ENCODE results near the gene ECE1.

The ECE1 gene

DNA sequence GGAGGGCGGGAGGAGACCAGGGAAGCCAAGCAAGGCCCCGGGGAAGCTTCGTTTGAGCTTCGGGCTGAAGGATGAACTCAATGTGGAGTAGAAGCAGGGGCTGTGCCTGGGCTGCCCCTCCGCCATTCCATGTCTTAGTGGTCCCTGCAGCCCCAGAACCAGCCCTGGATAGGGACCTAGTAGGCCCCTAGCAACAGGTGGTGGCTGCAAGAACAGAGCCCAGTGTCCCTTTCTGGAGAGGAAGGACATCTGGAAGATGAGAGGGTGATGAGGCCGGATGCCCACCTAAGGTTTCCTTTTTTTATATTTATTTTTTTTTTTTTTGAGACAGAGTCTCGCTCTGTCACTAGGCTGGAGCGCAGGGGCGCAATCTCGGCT is 27.2 kb downstream of the ECE1 start:
- TF ChIP-seq, protein P1, sequence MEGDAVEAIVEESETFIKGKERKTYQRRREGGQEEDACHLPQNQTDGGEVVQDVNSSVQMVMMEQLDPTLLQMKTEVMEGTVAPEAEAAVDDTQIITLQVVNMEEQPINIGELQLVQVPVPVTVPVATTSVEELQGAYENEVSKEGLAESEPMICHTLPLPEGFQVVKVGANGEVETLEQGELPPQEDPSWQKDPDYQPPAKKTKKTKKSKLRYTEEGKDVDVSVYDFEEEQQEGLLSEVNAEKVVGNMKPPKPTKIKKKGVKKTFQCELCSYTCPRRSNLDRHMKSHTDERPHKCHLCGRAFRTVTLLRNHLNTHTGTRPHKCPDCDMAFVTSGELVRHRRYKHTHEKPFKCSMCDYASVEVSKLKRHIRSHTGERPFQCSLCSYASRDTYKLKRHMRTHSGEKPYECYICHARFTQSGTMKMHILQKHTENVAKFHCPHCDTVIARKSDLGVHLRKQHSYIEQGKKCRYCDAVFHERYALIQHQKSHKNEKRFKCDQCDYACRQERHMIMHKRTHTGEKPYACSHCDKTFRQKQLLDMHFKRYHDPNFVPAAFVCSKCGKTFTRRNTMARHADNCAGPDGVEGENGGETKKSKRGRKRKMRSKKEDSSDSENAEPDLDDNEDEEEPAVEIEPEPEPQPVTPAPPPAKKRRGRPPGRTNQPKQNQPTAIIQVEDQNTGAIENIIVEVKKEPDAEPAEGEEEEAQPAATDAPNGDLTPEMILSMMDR (IDR thresholded peaks at IDR 0.05; ENCODE audit: low read depth, low read length): no peak
- DNase-seq (ENCODE audit: low read depth in 2 of 2): no peak
- H3K4me3 ChIP-seq (replicated peaks in 1 of 2; ENCODE audit: low read depth in 2 of 2, low read length in 2 of 2): no peak overlapping the region

DNA sequence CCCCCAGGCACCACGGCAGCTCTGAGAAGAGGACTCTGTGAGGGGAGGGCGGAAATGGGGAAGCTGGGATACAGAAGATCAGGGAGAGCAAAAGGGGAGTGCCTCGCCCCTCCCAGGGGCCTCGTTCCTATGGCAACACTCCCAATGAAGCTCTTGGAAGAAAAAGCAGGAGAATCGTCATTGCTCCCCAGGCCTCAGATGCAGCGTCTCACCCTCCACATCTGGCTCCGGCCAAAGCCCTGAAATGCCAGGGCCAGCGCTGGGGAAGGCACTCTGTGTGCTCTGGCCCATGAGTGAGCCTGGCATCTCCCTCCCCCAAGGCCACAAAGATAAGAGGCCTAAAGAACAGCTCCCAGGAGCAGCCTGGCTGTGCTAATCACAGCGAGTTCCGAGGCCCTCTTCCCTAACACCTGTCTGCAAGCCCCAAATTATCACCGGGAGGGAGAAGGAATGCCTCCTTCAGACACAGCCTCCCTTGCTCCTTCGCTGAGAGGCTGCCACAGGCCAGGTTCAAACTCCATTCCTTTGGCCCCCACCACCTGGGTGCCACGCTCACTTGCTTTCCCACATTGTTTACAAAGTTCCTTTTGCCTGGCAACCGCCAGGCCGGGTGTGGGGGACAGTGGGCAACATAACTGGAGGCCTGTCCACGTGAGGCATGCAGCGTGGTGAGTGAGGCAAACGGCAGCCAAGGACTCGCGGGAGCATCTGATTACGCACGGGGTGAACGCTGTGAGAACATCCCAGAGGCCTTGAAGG is 27.8 kb downstream of the ECE1 start:
- TF ChIP-seq, protein P1 (IDR thresholded peaks at IDR 0.05; ENCODE audit: low read depth, low read length): no peak
- DNase-seq (ENCODE audit: low read depth in 2 of 2): peak; percentile 95 to 96
- H3K4me3 ChIP-seq (replicated peaks in 1 of 2; ENCODE audit: low read depth in 2 of 2, low read length in 2 of 2): peak overlapping the region in 1 of 2 donors; percentile 28

- H3K4me3 ChIP-seq (replicated peaks in 1 of 2; ENCODE audit: low read depth in 2 of 2, low read length in 2 of 2): peak overlapping the region in 1 of 2 donors; percentile 28
- TF ChIP-seq, protein P1 (IDR thresholded peaks at IDR 0.05; ENCODE audit: low read depth, low read length): no peak
- peak; percentile 95 to 98 for DNase-seq (ENCODE audit: low read depth in 2 of 2)
These were observed 28.5 kb downstream of the ECE1 start for GRCh38 chr1:21261551-21262292.

GRCh38 chr1:21260405-21261125 is 29.7 kb downstream of the ECE1 start:
- TF ChIP-seq, protein P1 (IDR thresholded peaks at IDR 0.05; ENCODE audit: low read depth, low read length): no peak
- no peak for DNase-seq (ENCODE audit: low read depth in 2 of 2)
- peak overlapping the region in 1 of 2 donors; percentile 21 for H3K4me3 ChIP-seq (replicated peaks in 1 of 2; ENCODE audit: low read depth in 2 of 2, low read length in 2 of 2)

DNA sequence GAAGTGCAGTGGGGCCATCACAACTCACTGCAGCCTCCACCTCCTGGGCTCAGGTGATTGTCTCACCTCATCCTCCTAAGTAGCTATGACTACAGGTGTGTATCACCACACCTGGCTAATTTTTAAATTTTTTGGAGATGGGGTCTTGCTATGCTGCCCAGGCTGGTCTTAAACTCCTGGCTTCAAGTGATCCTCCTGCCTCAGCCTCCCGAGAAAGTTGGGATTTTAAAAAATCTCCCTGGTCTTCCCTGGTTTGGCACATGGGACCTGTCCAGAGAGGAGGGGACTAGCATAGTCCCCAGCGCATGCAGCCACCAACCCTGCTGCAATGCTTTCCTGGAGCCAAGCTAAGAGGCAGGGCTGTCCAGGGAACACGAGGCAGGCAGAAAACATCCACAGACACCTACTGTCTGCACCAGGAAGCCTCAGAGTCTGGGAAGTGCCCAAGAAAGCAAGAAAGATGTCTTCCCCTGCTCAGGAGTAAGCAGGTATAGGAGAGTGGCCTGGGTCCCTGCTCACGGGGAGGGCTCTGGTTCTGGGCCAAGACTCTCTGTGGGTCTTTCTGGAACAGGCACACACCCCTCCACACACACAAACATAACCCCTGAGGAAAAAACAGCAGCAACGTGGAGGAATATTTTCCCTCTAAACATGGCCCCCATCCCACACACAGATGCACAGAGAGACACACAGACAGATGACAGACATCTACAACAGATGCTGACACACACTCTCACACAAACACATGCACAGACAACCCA is 30.8 kb downstream of the ECE1 start:
- H3K4me3 ChIP-seq (replicated peaks in 1 of 2; ENCODE audit: low read depth in 2 of 2, low read length in 2 of 2): no peak overlapping the region
- DNase-seq (ENCODE audit: low read depth in 2 of 2): no peak
- TF ChIP-seq, protein P1 (IDR thresholded peaks at IDR 0.05; ENCODE audit: low read depth, low read length): no peak
